HG03103 (cell line): ENCODE data around the gene SGMS1.

Experiments
- ATAC-seq: cut with Tn5 transposase; IDR thresholded peaks from one replicate; pipeline ENCODE4 v1.9.1; 2021; ENCODE audit warnings: low read depth; ENCODE audit not compliant: unreplicated experiment

The SGMS1 gene

DNA sequence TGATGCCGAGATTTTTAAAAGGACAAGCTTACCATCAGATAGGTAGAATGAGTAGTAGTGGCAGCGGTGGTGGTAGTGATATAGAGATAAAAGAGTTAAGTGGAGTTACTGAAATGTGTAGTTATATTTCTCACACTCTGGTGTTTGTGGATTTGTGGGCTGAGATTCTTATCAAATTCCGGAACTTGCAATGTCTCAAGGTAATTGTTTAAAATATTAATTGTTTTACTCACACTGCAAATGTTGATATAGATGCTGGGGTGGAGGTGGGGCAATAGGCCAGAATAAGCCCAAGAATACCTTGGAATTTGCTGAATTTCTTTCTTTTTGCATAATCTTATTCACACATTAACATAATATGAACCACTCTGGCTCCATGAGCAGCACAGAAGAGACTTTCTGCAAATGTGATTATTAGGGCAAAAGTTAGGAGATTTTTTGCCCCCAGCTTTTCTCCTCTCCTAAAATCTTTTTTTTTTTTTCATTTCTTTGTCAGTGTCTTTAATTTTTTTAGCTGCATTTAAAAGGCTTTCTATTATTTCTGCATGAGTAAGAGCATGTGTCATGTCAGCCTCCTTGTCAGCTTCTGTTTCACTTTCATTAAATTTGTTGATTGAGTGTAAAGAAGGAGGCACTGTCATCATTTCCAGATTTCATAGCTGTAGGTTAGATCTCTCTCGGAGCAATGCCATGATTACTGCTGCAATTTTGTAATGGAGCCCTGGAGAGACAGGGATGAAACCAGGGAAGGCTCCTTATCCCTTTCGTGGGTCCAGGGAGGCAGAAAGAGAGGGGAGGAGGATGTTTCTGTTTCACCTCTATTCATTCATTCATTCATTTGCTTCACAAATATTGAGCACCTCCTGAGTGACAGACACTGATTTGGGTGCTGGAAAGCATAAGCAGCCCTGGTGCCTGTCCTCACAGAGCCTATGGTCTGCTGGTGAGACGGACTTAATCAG lies 13.1 kb upstream of the SGMS1 start:
- peak; percentile 86 for ATAC-seq

DNA sequence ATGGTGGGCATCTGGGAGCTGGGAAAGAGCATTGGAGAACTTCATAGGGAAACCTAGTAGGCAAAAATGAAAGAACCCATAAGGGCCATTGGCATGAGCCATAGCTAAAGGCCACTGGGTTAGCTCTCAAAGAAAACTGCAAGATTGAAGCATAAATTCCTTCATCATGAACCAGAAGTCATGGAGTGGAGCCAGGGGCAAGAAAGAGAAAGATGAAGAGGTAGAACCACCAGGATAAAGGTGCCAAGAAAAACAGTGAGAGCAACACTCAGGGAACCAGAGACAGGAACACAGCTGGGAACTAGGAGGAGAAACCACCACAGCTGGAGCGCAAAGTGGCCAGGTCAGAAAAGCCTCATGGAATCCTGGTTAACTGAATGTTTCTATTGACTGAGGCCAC lies 11.5 kb upstream of the SGMS1 start:
- ATAC-seq, result no peak

GRCh38 chr10:50634479-50634878 lies 10.7 kb upstream of the SGMS1 start:
- ATAC-seq, result no peak

- ATAC-seq, result no peak
Measured at GRCh38 chr10:50631052-50631451, 7.3 kb upstream of the SGMS1 start.

GRCh38 chr10:50629495-50630122 lies 5.9 kb upstream of the SGMS1 start:
- ATAC-seq, result no peak

DNA sequence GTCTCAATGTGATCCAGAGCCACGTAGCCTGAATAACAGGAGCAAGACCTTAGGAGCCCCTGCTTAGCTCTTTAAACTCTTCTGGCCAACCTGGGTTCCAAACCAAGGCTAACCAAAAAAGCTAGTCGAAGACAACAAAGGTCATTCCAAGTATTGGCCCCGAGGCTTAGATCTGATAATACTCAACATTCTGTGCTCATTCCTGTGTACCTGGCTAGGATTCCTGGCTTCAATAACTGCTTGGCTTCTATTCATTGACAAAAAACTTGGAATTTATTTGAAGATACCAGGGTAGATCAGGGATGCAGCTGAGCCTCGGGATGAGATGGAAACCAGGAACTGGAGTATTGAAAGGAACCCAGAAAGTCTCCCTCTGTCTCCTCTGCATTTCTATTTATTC lies 4.1 kb upstream of the SGMS1 start:
- ATAC-seq, result no peak

DNA sequence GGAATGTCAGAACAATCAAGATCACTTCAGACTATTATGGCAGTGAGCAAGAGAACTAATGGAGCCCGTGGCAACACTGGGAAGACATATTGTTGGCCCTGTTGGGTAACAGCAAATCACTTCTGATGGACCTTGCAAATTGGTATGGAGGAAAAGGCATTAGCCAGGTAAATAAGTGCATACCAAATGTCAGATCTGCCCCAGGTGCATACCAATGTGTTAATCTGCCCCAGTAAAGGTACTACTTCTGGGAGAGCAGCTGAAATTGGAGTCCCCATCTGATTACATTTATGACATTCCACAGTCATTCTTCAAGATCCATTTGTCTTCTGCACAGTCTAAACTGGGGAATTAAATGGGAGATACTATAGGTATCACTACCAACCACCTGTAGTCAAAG lies 3.7 kb upstream of the SGMS1 start:
- no peak for ATAC-seq

GRCh38 chr10:50625649-50626132 lies 1.9 kb upstream of the SGMS1 start:
- no peak for ATAC-seq

DNA sequence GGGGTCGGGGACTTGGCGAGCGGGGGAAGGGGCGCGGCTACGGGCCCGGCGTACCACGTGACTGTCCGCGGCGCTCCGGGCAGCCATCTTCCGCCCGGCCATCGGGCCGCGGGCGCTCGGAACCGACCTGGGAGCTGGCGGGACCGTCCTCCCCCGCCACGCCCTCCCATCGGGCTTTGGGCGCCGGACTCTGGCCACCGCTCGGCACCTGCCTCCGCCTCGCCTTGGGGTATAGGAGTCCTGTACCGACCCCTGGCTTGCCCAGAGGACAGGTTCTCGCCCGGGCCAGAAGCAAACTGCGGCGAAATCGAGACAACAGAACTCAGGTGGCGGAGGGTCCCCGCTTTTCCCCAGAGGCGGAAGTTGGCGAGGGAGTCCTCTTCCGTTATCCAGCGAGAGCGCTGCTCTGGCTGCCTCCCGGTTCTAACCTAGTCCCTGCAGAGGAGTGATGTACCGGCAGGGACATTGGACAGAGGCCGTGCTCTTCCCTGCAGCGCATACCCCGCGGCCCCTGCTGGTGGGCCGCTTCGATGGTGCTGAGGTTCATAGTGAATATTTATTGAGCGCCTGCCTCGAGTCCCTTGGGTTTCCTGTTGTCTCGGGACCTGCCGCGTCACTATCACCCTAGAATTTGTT lies 1.2 kb upstream of the SGMS1 start:
- ATAC-seq, result peak; percentile 33

DNA sequence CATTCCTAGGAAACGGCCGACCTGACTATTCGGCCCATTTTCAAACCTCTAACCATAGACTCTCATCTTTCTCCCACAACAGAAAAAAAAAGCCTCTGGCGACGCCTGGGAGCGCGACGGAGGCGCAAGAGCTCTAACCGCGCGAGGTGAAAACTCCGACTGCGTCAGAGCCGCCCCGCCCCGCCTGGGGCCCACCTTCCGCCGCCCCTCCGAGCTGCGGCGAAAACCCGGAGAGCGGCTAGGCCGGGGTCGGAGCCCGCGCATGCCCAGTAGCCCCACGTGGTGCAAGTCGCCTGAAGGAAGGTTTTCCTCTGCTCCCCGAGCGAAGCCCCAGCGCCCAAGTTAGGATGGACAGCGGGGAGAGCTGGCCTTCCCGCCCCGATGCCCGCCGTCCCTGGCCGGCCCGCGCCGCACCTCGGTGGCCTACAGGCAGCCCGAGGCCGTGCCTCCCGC lies 683 bp upstream of the SGMS1 start:
- ATAC-seq, result peak; percentile 44

DNA sequence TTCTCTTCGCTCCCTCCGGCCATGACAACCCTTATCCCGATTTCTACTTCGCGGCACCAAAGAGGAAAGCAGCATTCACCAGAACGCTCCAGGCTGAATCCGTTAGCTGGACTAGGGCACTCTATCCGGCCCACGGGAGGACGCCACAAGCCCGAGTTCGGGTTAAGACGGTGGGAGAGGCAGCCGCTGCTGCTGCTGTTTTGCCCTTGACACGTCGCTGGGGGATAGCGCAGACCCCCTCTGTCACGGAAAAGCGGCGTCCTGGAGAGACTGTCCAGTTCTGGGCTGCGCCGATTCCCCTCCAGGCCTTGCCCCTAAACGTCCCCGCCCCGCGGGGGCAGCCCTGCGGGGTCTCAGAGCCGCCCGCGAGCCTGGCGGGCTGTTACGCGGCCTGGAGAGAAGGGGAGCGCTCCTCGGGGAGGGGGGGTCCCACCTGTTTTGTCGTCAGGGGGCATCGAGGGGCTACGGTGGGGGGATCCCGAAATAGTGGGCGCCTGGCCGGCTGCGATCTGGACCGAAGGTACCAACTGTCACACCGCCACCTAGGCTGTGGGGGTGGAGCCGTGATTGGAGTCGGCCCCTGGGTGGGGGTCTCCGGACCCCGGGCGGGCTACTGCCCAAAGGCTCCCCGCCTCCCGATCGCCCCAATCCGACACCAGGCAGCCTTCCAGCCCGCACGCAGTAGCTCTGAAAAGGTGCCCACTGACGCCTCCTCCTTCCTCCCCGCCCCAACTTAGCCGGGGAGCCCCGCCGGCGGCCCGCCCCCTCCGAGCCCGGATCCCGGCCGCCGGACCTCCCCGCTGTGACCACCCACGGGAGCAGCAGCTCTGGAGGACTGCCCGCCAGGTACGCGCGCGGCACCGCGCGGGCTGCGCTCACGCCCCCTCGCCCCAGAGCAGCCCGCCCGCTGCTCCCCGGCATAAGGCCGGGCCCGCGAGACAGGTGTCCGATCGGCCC lies 772 bp downstream of the SGMS1 start:
- ATAC-seq, result peak; percentile 1

- ATAC-seq, result peak; percentile 25
Measured at GRCh38 chr10:50621968-50622705, 1.6 kb downstream of the SGMS1 start.

- no peak for ATAC-seq
Measured at GRCh38 chr10:50620899-50621298, 2.9 kb downstream of the SGMS1 start.

DNA sequence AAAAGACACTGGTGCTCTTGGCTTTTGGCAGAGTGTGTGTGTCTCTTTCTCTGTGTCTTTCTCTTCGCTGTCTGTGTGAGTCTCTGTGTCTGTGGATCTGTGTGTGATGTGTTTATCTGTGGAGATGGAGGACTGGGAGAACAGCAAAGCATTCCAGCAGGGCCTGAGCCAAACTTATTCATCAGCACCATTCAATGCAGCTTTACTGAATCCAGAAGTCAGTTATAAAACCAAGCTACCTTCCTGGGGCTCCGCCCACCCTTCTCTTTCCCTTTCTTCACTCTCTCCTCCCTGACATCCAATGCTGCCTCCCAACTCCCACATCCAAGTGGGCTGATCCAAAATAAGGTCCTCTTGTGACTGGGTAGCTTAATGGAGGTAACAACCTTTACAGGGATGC lies 3.9 kb downstream of the SGMS1 start:
- ATAC-seq, result no peak

- no peak for ATAC-seq
Measured at GRCh38 chr10:50619166-50619565, 4.6 kb downstream of the SGMS1 start.

GRCh38 chr10:50618624-50619023 lies 5.1 kb downstream of the SGMS1 start:
- ATAC-seq, result no peak

DNA sequence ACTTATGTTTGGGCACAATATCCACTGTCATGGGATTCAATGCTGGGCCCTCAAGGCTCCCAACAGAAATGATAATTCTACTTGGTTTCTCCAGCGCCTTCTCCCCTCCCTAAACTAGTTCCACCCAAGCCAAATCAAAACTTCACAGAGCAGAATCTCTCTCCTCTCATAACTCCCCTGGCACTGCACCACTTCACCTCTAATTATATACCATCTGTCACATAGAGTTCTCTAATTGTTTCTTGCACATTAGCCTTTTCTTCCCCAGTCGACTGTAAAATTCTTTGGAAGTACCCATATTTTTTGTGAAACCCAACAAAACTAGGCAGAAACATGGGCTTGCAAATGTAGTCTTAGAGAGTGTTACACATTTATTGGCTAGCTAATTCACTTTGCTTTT lies 8.1 kb downstream of the SGMS1 start:
- no peak for ATAC-seq

DNA sequence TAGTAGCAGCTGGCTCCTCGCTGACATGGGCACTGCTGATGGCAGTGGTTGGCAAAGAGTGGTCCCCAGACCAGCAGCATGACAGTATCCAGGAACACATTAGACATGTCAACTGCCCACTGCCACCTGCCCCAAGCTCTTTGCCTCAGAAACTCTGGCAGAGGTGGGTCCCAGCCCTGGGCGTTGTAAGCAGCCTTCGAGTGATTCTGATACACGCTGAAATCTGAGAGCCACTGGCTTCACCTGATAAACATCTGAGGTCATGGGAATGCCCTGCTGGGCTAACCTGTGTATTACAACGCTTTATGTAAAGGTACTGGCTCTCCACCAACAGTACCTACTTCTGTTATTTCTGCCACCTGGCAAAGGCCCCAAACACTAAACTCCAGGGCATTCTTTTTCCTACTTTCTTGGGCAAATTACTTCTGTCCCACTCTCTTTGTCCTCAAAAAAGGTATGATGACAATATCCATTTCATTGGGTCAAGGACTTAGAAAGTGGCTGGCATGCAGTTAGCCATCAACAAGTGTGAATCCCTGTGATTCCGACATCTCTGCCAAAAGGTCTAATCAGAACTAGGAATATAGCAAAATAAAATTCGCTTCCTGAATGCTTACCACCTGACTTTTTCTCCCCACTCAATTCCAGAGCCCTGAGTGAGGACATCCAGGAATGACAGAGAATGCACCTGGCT lies 9.2 kb downstream of the SGMS1 start:
- no peak for ATAC-seq
